CD14-positive monocyte (primary cell): ENCODE measurements around the gene PPM1M. TPM values are rescaled to one million over a fixed set of nuclear protein-coding genes. Genes with fewer than 3 reads are reported as not detected.
A peak's percentile ranks its signal among the peaks of the same experiment; 100 is the strongest.

Experiments used
- DNase-seq, 3 donors: peaks; one replicate each; pipeline ENCODE4 v3.0.0-alpha.2; 2011 to 2022
- H2AFZ ChIP-seq: 2 replicates; pipeline ENCODE4 v1.6.0; 2012; ENCODE audit warnings: mild to moderate bottlenecking, low read depth, low read length, inconsistent platforms; ENCODE audit not compliant: insufficient read depth, poor library complexity, severe bottlenecking
- H3K27ac ChIP-seq, 2 donors: 1 replicate in 1 of 2; 2 replicates in 1 of 2; pipeline ENCODE4 v1.5.1; 2012 to 2013; ENCODE audit warnings: low read length in 2 of 2, control low read depth in 1 of 2, inconsistent platforms in 1 of 2, low read depth in 1 of 2, mild to moderate bottlenecking in 1 of 2
- H3K27me3 ChIP-seq, 2 donors: one replicate each; pipeline versions ENCODE4 v1.6.0 to v1.6.1; 2011 to 2013; ENCODE audit warnings: low read length in 2 of 2; ENCODE audit not compliant: control insufficient read depth in 2 of 2, insufficient read depth in 2 of 2
- H3K36me3 ChIP-seq, 2 donors: replicated peaks in 1 of 2; 1 replicate in 1 of 2; 2 replicates in 1 of 2; pipeline versions ENCODE4 v1.5.1 to v1.6.1; 2012 to 2013; ENCODE audit warnings: low read length in 2 of 2, control low read depth in 1 of 2, inconsistent platforms in 1 of 2, mild to moderate bottlenecking in 1 of 2; ENCODE audit not compliant: insufficient read depth in 2 of 2, control insufficient read depth in 1 of 2
- H3K4me1 ChIP-seq, 2 donors: 1 replicate in 1 of 2; 2 replicates in 1 of 2; pipeline versions ENCODE4 v1.5.1 to v1.6.1; 2012 to 2013; ENCODE audit warnings: low read length in 2 of 2, control low read depth in 1 of 2, inconsistent platforms in 1 of 2, mild to moderate bottlenecking in 1 of 2, moderate library complexity in 1 of 2; ENCODE audit not compliant: insufficient read depth in 2 of 2, control insufficient read depth in 1 of 2
- H3K4me2 ChIP-seq: replicated peaks from 2 replicates; pipeline ENCODE3; 2012; ENCODE audit warnings: low read length, moderate library complexity, mild to moderate bottlenecking; ENCODE audit not compliant: poor library complexity, severe bottlenecking; ENCODE audit errors: extremely low read depth
- H3K4me3 ChIP-seq, 3 experiments: fragments of 200-600 bp in 1 of 3; sonication (generic) in 1 of 3; replicated peaks in 1 of 3; 1 replicate in 2 of 3; 2 replicates in 1 of 3; pipeline ENCODE4 v1.5.1; 2011 to 2013; ENCODE audit warnings: low read length in 3 of 3, mild to moderate bottlenecking in 3 of 3, control low read depth in 2 of 3, low read depth in 2 of 3, inconsistent platforms in 1 of 3, moderate library complexity in 1 of 3
- H3K79me2 ChIP-seq: 2 replicates; pipeline ENCODE4 v1.6.0; 2012; ENCODE audit warnings: mild to moderate bottlenecking, control low read depth, inconsistent platforms, low read length, moderate library complexity; ENCODE audit not compliant: insufficient read depth
- H3K9ac ChIP-seq: 2 replicates; pipeline ENCODE4 v1.6.0; 2017; ENCODE audit warnings: low read length, mild to moderate bottlenecking; ENCODE audit not compliant: insufficient read depth, poor library complexity, severe bottlenecking
- H3K9me3 ChIP-seq, 2 donors: replicated peaks in 1 of 2; 1 replicate in 1 of 2; 2 replicates in 1 of 2; pipeline versions ENCODE4 v1.5.1 to v1.6.1; 2012 to 2013; ENCODE audit warnings: low read length in 2 of 2, control low read depth in 1 of 2; ENCODE audit not compliant: control insufficient read depth in 1 of 2, insufficient read depth in 1 of 2
- H4K20me1 ChIP-seq: 2 replicates; pipeline ENCODE4 v1.6.0; 2012; ENCODE audit warnings: mild to moderate bottlenecking, low read length, control low read depth, moderate library complexity; ENCODE audit not compliant: insufficient read depth
- H3K27ac Mint-ChIP-seq, 7 donors: one replicate each; pipeline ENCODE4 v1.8.0; 2020; ENCODE audit warnings: mild to moderate bottlenecking in 7 of 7, mixed read lengths in 7 of 7, moderate library complexity in 6 of 7, inconsistent platforms in 2 of 7
- H3K27me3 Mint-ChIP-seq, 3 donors: one replicate each; pipeline ENCODE4 v1.8.0; 2021 to 2022; ENCODE audit warnings: low read depth in 3 of 3, mild to moderate bottlenecking in 3 of 3, mixed read lengths in 3 of 3, moderate library complexity in 3 of 3, inconsistent platforms in 1 of 3
- H3K36me3 Mint-ChIP-seq, 2 donors: one replicate each; pipeline ENCODE4 v1.8.0; 2020; ENCODE audit warnings: mixed read lengths in 2 of 2, inconsistent platforms in 1 of 2, mild to moderate bottlenecking in 1 of 2
- H3K4me1 Mint-ChIP-seq: one replicate; pipeline ENCODE4 v1.8.0; 2020; ENCODE audit warnings: mild to moderate bottlenecking, mixed read lengths
- H3K4me3 Mint-ChIP-seq, 2 donors: one replicate each; pipeline ENCODE4 v1.8.0; 2020; ENCODE audit warnings: mild to moderate bottlenecking in 2 of 2, mixed read lengths in 2 of 2, moderate library complexity in 1 of 2
- H3K9me3 Mint-ChIP-seq, 7 donors: one replicate each; pipeline ENCODE4 v1.8.0; 2020 to 2022; ENCODE audit warnings: mixed read lengths in 7 of 7, mild to moderate bottlenecking in 6 of 7, moderate library complexity in 6 of 7, inconsistent platforms in 2 of 7
- CTCF ChIP-seq: fragments of 200-600 bp; IDR thresholded peaks from one replicate; pipeline ENCODE4 v1.8.0; 2022; ENCODE audit warnings: antibody characterized with exemption, mild to moderate bottlenecking
- whole genome bisulfite sequencing: methylation state at CpG from one replicate; pipeline ENCODE4 v1.1.5; 2013; ENCODE audit warnings: missing lambda C conversion rate; ENCODE audit not compliant: insufficient coverage; 5-methylcytosine and 5-hydroxymethylcytosine counted together
- intact Hi-C, 2 donors: fragments of 100-400 bp; cut with micrococcal nuclease; formaldehyde crosslinking; loops; one replicate each; pipeline versions ENCODE4 v1.15.0 to v1.15.1; 2023
- polyA plus RNA-seq, 3 donors: library from polyadenylated mRNA; depleted of rRNA in 1 of 3; unstranded in 2 of 3; stranded (reverse) in 1 of 3; fragments of 300-500 nt in 2 of 3; fragments of >200 nt in 1 of 3; fragmentation: Illumina TruSeq in 2 of 3; gene quantifications; 1 replicate in 2 of 3; 2 replicates in 1 of 3; pipeline ENCODE4 v1.2.3, GENCODE V29; 2012 to 2021

PPM1M gene
- polyA plus RNA-seq, 3 donors = 92.8 to 144 (median 120) TPM

DNA sequence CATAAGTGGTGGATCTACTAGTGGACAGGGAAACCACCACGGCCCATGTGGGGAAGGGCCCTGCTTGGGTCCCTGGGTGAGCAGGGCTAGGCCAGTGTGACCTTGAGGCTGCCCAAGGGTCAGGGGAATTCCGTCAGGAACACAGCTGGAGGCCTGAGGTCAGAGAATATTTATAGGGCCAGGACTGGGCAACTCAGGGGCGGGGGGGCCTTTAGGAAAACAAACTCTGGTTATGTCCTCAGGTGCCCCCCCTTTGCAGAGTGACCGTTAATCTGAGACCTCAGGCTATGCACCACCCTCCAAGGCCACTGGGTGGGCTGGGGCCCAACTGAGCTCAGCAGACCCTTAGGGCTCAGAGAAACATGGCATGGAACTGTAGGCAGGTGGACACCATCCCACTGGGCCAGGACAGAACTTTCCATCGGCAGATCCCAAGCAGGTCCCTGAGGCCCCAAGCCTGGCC lies 9.1 kb upstream of the PPM1M start:
- Histone ChIP-seq H4K20me1 (peaks cover 70% of the 10 kb centered on the region), H3K27me3 (no peaks in the 10 kb centered on the region), H3K4me3 (peak overlapping the region in 1 of 3 experiments; percentile 100), H3K4me1 (peaks cover 51 to 87% of the 10 kb centered on the region in 2 donors), H3K36me3 (peaks cover 34 to 44% of the 10 kb centered on the region in 2 donors), H2AFZ (no peak overlapping the region), H3K79me2 (peaks cover 92% of the 10 kb centered on the region), H3K9me3 (no peaks in the 10 kb centered on the region), H3K4me2 (peak overlapping the region; percentile 97), H3K9ac (no peak overlapping the region), H3K27ac (peak overlapping the region in 1 of 2 donors; percentile 91)
- Mint-ChIP-seq H3K36me3 (peaks cover 38 to 47% of the 10 kb centered on the region in 2 donors), H3K4me3 (peak overlapping the region; percentile 11 to 31), H3K27me3 (no peaks in the 10 kb centered on the region), H3K27ac (peak overlapping the region in 6 of 7 donors; percentile 55 to 95 (median 92)), H3K4me1 (peaks cover 63% of the 10 kb centered on the region), H3K9me3 (peaks cover 0 to 1% (median 0%) of the 10 kb centered on the region in 7 donors)
- 97% methylated on average over 5 of the region's 5 CpGs for WGBS
- DNase-seq = no peak
- TF ChIP-seq CTCF = no peak
- intact Hi-C loops = no loop called here

- Mint-ChIP-seq H3K4me3 (peak overlapping the region; percentile 90 to 97), H3K36me3 (peaks cover 33 to 41% of the 10 kb centered on the region in 2 donors), H3K4me1 (peaks cover 59% of the 10 kb centered on the region), H3K9me3 (peaks cover 0 to 1% (median 0%) of the 10 kb centered on the region in 7 donors), H3K27me3 (no peaks in the 10 kb centered on the region), H3K27ac (peak overlapping the region; percentile 91 to 95 (median 92))
- DNase-seq = no peak
- Histone ChIP-seq H3K27ac (peak overlapping the region; percentile 79 to 91), H3K9ac (peak overlapping the region; percentile 83), H3K9me3 (no peaks in the 10 kb centered on the region), H3K36me3 (peaks cover 31 to 38% of the 10 kb centered on the region in 2 donors), H2AFZ (no peak overlapping the region), H4K20me1 (peaks cover 64% of the 10 kb centered on the region), H3K79me2 (peaks cover 92% of the 10 kb centered on the region), H3K4me1 (peaks cover 49 to 81% of the 10 kb centered on the region in 2 donors), H3K4me2 (peak overlapping the region; percentile 97), H3K4me3 (peak overlapping the region; percentile 88 to 100 (median 93)), H3K27me3 (no peaks in the 10 kb centered on the region)
- intact Hi-C loops = no loop called here
- WGBS = 63% methylated on average over 3 of the region's 6 CpGs
- TF ChIP-seq CTCF = no peak
These were observed 8.4 kb upstream of the PPM1M start for GRCh38 chr3:52237006-52237656.
